A673 (cell line): ENCODE results near the gene SMYD3.

ENCODE experiments used
- EZH2 ChIP-seq: fragments of 200-600 bp; sonication (generic); IDR thresholded peaks from 2 replicates; pipeline ENCODE4 v1.6.1; 2017; ENCODE audit warnings: borderline replicate concordance, low read depth, mild to moderate bottlenecking, mixed read lengths, antibody characterized with exemption, low read length; ENCODE audit not compliant: poor library complexity, severe bottlenecking
- TF ChIP-seq, protein P1 (sequence below): fragments of 300-800, 200-600 bp; sonication (generic); conservative IDR thresholded peaks from 2 replicates; pipeline ENCODE4 v1.5.1; 2017; ENCODE audit warnings: low read depth, mild to moderate bottlenecking, antibody characterized with exemption, low read length, moderate library complexity, mixed read lengths

DNA sequence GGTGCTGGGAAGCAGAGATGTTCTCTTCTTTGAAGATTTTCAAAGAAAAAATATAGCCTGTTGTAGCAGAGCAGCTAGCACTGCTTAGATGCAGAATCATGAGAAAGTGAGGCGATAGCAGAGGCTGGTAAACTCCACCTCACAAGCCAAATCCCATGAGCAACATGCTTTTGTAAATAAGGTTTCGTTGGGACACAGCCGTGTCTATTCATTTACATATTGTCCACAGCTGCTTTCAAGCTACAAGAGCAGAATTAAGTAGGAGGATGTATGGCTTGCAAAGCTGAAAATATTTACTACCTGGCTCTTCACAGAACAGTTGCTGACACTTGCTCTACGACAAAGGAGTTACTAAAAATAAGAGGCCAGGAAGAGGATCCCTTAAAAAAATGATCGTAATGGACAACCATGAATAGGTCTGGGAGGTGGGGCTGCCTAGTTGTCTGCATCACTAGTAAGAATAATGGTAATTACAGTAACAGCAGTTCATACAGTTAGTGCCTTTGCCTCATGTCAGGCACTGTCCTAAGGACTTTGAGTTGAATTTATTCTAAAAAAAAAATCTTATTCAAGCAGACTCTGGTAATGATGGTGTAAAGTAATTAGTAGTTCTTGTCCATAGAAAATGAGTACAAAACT, 730.3 kb downstream of the SMYD3 start:
- TF ChIP-seq EZH2: no peak
- TF ChIP-seq, protein P1, sequence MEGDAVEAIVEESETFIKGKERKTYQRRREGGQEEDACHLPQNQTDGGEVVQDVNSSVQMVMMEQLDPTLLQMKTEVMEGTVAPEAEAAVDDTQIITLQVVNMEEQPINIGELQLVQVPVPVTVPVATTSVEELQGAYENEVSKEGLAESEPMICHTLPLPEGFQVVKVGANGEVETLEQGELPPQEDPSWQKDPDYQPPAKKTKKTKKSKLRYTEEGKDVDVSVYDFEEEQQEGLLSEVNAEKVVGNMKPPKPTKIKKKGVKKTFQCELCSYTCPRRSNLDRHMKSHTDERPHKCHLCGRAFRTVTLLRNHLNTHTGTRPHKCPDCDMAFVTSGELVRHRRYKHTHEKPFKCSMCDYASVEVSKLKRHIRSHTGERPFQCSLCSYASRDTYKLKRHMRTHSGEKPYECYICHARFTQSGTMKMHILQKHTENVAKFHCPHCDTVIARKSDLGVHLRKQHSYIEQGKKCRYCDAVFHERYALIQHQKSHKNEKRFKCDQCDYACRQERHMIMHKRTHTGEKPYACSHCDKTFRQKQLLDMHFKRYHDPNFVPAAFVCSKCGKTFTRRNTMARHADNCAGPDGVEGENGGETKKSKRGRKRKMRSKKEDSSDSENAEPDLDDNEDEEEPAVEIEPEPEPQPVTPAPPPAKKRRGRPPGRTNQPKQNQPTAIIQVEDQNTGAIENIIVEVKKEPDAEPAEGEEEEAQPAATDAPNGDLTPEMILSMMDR: no peak
